ENCODE measurements around the gene TBX15.

The TBX15 gene

DNA sequence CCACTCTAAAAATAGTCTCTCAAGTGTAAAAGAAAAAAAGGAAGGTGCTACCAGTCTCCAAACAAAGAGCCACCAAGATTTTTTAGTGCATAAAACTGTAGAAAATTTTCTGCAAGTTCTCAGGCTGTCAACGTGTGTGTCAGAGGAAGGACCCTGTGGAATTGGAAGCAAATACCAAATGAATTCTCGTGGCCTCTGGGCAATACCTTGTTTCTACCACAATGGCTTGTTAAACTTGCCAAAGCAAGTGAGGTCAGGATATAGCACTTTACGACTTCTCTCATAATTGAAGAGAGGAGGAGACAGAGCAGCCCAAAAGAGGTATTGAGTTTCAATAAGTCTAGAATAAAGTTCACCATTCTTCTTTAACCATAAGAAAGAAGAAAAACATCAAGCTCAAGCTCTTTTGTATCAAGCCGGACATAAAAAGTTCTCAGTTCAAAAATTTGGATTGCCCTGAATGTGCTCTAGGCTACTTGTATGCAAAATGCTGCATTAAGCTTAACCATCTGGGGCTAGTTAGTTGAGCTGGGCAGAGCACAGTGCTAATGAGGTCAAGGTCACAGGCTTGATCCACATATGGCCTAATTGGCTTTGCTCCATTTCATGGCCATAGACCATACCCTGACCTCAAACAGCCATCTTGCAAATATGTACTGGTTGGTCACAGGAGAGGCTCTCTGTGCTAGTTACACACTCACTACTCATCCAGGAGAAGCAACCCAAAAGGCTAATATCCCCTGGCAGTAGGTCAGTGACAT lies 60.5 kb downstream of the TBX15 start:
- TF ChIP-seq RARB (CRISPR knock-in tag; IDR thresholded peaks at IDR 0.05) (no peak), ESRRG (CRISPR knock-in tag; IDR thresholded peaks at IDR 0.05) (no peak), SNAI2 (CRISPR knock-in tag; IDR thresholded peaks at IDR 0.05) (no peak)
- ATAC-seq = no peak

DNA sequence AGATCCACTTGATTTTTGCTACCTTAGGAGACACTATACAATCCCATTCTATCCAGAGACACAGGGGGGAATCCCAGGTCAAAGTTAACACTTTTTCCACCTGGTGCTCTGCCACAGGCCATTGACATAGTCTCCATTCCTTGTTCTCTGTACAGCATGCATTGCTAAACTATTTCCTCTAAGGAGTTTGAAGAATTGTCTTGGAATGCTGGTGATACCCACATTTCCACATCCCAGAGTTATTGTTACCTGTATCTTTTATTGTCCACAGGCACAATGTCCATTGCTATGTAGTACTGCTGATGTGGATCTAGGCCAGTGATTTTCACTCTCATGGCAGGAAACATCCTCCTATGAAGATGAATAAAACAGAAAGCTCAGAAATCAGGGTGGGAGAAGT lies 61.9 kb downstream of the TBX15 start:
- TF ChIP-seq, protein P1, sequence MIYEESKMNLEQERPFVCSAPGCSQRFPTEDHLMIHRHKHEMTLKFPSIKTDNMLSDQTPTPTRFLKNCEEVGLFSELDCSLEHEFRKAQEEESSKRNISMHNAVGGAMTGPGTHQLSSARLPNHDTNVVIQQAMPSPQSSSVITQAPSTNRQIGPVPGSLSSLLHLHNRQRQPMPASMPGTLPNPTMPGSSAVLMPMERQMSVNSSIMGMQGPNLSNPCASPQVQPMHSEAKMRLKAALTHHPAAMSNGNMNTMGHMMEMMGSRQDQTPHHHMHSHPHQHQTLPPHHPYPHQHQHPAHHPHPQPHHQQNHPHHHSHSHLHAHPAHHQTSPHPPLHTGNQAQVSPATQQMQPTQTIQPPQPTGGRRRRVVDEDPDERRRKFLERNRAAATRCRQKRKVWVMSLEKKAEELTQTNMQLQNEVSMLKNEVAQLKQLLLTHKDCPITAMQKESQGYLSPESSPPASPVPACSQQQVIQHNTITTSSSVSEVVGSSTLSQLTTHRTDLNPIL (CRISPR knock-in tag; IDR thresholded peaks at IDR 0.05; ENCODE audit: low read depth) = no peak
- TF ChIP-seq CSDC2 (CRISPR knock-in tag; IDR thresholded peaks at IDR 0.05) (no peak), ISL1 (CRISPR knock-in tag; IDR thresholded peaks at IDR 0.05) (no peak), ZNF8 (CRISPR knock-in tag; IDR thresholded peaks at IDR 0.05) (no peak), SNAI2 (CRISPR knock-in tag; IDR thresholded peaks at IDR 0.05) (no peak), ZNF70 (CRISPR knock-in tag; IDR thresholded peaks at IDR 0.05) (no peak), TCF4 (CRISPR knock-in tag; IDR thresholded peaks at IDR 0.05; ENCODE audit: borderline replicate concordance) (no peak), GLIS3 (CRISPR knock-in tag; IDR thresholded peaks at IDR 0.05) (no peak), ARNTL (CRISPR knock-in tag; IDR thresholded peaks at IDR 0.05; ENCODE audit: borderline replicate concordance, low read depth) (no peak), TOX (CRISPR knock-in tag; IDR thresholded peaks at IDR 0.05; ENCODE audit: borderline replicate concordance) (no peak), ZFP3 (CRISPR knock-in tag; IDR thresholded peaks at IDR 0.05) (no peak), ZNF565 (CRISPR knock-in tag; conservative IDR thresholded peaks at IDR 0.05; ENCODE audit: low read depth) (no peak), ZC3H10 (CRISPR knock-in tag; IDR thresholded peaks at IDR 0.05) (no peak), BACH2 (CRISPR knock-in tag; IDR thresholded peaks at IDR 0.05; ENCODE audit: borderline replicate concordance) (no peak), OSR1 (CRISPR knock-in tag; IDR thresholded peaks at IDR 0.05) (no peak), ZFP30 (CRISPR knock-in tag; IDR thresholded peaks at IDR 0.05) (no peak)
- TF ChIP-seq, protein P2, sequence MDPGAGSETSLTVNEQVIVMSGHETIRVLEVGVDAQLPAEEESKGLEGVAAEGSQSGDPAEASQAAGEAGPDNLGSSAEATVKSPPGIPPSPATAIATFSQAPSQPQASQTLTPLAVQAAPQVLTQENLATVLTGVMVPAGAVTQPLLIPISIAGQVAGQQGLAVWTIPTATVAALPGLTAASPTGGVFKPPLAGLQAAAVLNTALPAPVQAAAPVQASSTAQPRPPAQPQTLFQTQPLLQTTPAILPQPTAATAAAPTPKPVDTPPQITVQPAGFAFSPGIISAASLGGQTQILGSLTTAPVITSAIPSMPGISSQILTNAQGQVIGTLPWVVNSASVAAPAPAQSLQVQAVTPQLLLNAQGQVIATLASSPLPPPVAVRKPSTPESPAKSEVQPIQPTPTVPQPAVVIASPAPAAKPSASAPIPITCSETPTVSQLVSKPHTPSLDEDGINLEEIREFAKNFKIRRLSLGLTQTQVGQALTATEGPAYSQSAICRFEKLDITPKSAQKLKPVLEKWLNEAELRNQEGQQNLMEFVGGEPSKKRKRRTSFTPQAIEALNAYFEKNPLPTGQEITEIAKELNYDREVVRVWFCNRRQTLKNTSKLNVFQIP (CRISPR knock-in tag; IDR thresholded peaks at IDR 0.05; ENCODE audit: borderline replicate concordance, low read depth) = no peak
- TF ChIP-seq, protein P3, sequence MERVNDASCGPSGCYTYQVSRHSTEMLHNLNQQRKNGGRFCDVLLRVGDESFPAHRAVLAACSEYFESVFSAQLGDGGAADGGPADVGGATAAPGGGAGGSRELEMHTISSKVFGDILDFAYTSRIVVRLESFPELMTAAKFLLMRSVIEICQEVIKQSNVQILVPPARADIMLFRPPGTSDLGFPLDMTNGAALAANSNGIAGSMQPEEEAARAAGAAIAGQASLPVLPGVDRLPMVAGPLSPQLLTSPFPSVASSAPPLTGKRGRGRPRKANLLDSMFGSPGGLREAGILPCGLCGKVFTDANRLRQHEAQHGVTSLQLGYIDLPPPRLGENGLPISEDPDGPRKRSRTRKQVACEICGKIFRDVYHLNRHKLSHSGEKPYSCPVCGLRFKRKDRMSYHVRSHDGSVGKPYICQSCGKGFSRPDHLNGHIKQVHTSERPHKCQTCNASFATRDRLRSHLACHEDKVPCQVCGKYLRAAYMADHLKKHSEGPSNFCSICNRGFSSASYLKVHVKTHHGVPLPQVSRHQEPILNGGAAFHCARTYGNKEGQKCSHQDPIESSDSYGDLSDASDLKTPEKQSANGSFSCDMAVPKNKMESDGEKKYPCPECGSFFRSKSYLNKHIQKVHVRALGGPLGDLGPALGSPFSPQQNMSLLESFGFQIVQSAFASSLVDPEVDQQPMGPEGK (CRISPR knock-in tag; IDR thresholded peaks at IDR 0.05; ENCODE audit: borderline replicate concordance) = no peak
- no peak for ATAC-seq

DNA sequence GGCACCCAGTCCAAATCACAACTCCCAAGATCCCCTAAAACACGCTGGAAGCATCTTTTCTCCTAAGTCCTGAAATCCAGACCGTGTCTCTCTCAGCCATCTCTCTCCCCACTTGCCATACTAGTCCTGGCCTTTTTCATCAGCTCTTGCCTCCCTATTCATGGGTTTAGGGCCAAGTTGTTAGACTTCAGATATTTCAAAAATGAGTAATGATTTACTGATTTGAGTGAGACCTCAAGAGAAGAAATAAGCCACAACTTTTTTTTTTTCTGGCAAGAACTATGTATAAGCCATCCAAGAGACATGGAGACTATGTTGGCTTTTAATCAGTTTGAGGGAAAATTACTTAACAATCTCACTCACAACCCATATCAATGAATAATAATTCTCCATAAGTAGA lies 62.5 kb downstream of the TBX15 start:
- no peak for TF ChIP-seq GLIS3 (CRISPR knock-in tag; IDR thresholded peaks at IDR 0.05)
- TF ChIP-seq TCF4 (CRISPR knock-in tag; IDR thresholded peaks at IDR 0.05; ENCODE audit: borderline replicate concordance) = no peak
- no peak for TF ChIP-seq BACH2 (CRISPR knock-in tag; IDR thresholded peaks at IDR 0.05; ENCODE audit: borderline replicate concordance)
- TF ChIP-seq ZFP3 (CRISPR knock-in tag; IDR thresholded peaks at IDR 0.05) = no peak
- no peak for TF ChIP-seq SNAI2 (CRISPR knock-in tag; IDR thresholded peaks at IDR 0.05)
- TF ChIP-seq ISL1 (CRISPR knock-in tag; IDR thresholded peaks at IDR 0.05) = no peak
- no peak for TF ChIP-seq ZFP30 (CRISPR knock-in tag; IDR thresholded peaks at IDR 0.05)
- TF ChIP-seq RARB (CRISPR knock-in tag; IDR thresholded peaks at IDR 0.05) = no peak
- no peak for TF ChIP-seq ZNF70 (CRISPR knock-in tag; IDR thresholded peaks at IDR 0.05)
- TF ChIP-seq, protein P2 (CRISPR knock-in tag; IDR thresholded peaks at IDR 0.05; ENCODE audit: borderline replicate concordance, low read depth) = no peak
- TF ChIP-seq ZNF565 (CRISPR knock-in tag; conservative IDR thresholded peaks at IDR 0.05; ENCODE audit: low read depth) = no peak
- no peak for TF ChIP-seq PPARA (CRISPR knock-in tag; IDR thresholded peaks at IDR 0.05; ENCODE audit: borderline replicate concordance)
- no peak for TF ChIP-seq ZNF8 (CRISPR knock-in tag; IDR thresholded peaks at IDR 0.05)
- ATAC-seq = no peak

DNA sequence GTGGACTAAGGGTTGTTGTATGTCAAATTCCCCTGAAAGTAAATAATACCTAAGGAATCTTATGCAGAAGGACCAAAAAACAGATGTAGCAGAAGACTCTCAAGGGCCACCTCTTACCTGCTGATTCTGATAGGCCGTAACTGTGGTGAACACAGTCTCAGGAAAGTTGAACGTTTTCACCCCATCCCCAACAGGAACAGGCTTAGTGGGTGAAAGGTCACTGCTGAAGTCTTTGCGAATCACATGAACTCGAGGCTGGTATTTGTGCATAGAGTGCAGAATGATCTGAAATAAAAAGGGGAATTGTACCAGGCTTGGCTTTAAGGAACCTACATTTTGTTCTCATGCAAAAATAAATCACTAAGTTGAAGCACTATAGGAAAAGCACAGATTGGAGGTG lies 64.8 kb downstream of the TBX15 start:
- TF ChIP-seq ZNF8 (CRISPR knock-in tag; IDR thresholded peaks at IDR 0.05) (no peak), ARNTL (CRISPR knock-in tag; IDR thresholded peaks at IDR 0.05; ENCODE audit: borderline replicate concordance, low read depth) (no peak), TOX (CRISPR knock-in tag; IDR thresholded peaks at IDR 0.05; ENCODE audit: borderline replicate concordance) (no peak), OSR1 (CRISPR knock-in tag; IDR thresholded peaks at IDR 0.05) (no peak), ZFP3 (CRISPR knock-in tag; IDR thresholded peaks at IDR 0.05) (no peak), ZNF565 (CRISPR knock-in tag; conservative IDR thresholded peaks at IDR 0.05; ENCODE audit: low read depth) (no peak), BACH2 (CRISPR knock-in tag; IDR thresholded peaks at IDR 0.05; ENCODE audit: borderline replicate concordance) (no peak), RARB (CRISPR knock-in tag; IDR thresholded peaks at IDR 0.05) (no peak)
- TF ChIP-seq, protein P2 (CRISPR knock-in tag; IDR thresholded peaks at IDR 0.05; ENCODE audit: borderline replicate concordance, low read depth) = no peak
- no peak for ATAC-seq
